Esophagus muscularis mucosa (tissue), 4 donors: Measurements from ENCODE around the gene PRPF18. TPM values are rescaled to one million over a fixed set of nuclear protein-coding genes. Genes with fewer than 3 reads are reported as not detected.

Experiments
- DNase-seq: peaks from one replicate; pipeline ENCODE4 v3.0.0-alpha.2; 2017; ENCODE audit errors: extremely low spot score
- H3K27ac ChIP-seq, 4 donors: fragments of 200-600 bp; sonication (generic); replicated peaks in 1 of 4; 1 replicate in 3 of 4; 2 replicates in 1 of 4; pipeline ENCODE4 v1.5.1; 2016 to 2019; ENCODE audit warnings: mild to moderate bottlenecking in 1 of 4
- H3K27me3 ChIP-seq, 4 donors: fragments of 200-600 bp; sonication (generic); one replicate each; pipeline versions ENCODE4 v1.5.1 to v1.6.0; 2016 to 2019
- H3K36me3 ChIP-seq, 4 donors: fragments of 200-600 bp; sonication (generic); one replicate each; pipeline ENCODE4 v1.5.1; 2016 to 2019
- H3K4me1 ChIP-seq, 4 donors: fragments of 200-600 bp; sonication (generic); one replicate each; pipeline ENCODE4 v1.5.1; 2016 to 2019
- H3K4me3 ChIP-seq, 4 donors: fragments of 200-600 bp; sonication (generic); 1 replicate in 2 of 4; 2 replicates in 2 of 4; pipeline ENCODE4 v1.5.1; 2016 to 2019; ENCODE audit warnings: mild to moderate bottlenecking in 4 of 4, moderate library complexity in 1 of 4
- H3K9me3 ChIP-seq, 4 donors: fragments of 200-600 bp; sonication (generic); 1 replicate in 3 of 4; 2 replicates in 1 of 4; pipeline ENCODE4 v1.5.1; 2016 to 2019
- EP300 ChIP-seq: sonication (generic); formaldehyde crosslinking; IDR thresholded peaks from one replicate; pipeline ENCODE4 v1.6.1; 2017; ENCODE audit warnings: antibody characterized with exemption
- POLR2A ChIP-seq: fragments of 450-650 bp; IDR thresholded peaks from one replicate; pipeline ENCODE4 v1.6.1; 2017; ENCODE audit warnings: antibody characterized with exemption, moderate library complexity, mild to moderate bottlenecking, low read depth
- POLR2AphosphoS5 ChIP-seq, 2 donors: sonication (generic); formaldehyde crosslinking; IDR thresholded peaks; one replicate each; pipeline ENCODE4 v1.6.1; 2017; ENCODE audit warnings: antibody characterized with exemption in 2 of 2
- WGBS: methylation state at CpG from one replicate; pipeline ENCODE4 v1.1.5; 2018; 5-methylcytosine and 5-hydroxymethylcytosine counted together
- intact Hi-C: fragments of 100-400 bp; cut with DNase I; formaldehyde crosslinking; loops from one replicate; pipeline ENCODE4 v1.15.1; 2023
- total RNA-seq, 4 donors: library from RNA; depleted of rRNA; stranded (reverse); fragments of >200 nt; gene quantifications; one replicate each; pipeline versions ENCODE4 v1.1.0 to v1.2.1, GENCODE V29; 2016
- TF ChIP-seq, protein P1 (sequence below), 3 experiments: fragments of 200-600 bp in 2 of 3; fragments of 450-650 bp in 1 of 3; sonication (generic) in 2 of 3; IDR thresholded peaks; one replicate each; pipeline ENCODE4 v1.5.1; 2017 to 2019; ENCODE audit warnings: antibody characterized with exemption in 3 of 3, mild to moderate bottlenecking in 2 of 3, moderate library complexity in 1 of 3

Gene PRPF18
- total RNA-seq, 4 donors from 2014 or later = 16.2 to 27.8 (median 25.6) TPM

DNA sequence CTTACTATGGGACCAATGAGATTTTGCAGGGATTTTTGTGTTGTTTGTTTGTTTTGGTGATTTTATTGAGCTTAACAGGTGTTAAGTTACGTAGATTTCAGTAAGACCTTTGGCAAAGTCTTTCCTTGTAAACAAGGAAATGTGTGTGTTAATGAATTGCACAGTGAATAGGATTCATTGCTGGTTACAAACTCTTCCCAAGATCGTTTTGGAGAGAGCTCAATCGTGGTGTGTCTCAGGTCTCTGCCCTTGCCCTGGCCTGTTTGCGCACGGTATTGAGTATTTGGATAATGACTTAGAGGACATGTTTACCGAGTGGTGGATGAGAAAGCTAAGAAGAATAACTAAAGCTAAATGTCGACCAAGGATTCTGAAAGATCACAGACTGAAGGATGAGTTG is 41.9 kb downstream of the PRPF18 start:
- Histone ChIP-seq H3K9me3 (no peaks in the 10 kb centered on the region), H3K36me3 (peaks cover 5 to 33% (median 17%) of the 10 kb centered on the region in 4 donors), H3K4me3 (no peak overlapping the region), H3K27me3 (no peaks in the 10 kb centered on the region), H3K4me1 (peaks cover 3 to 51% (median 34%) of the 10 kb centered on the region in 4 donors), H3K27ac (peak overlapping the region in 3 of 4 donors; percentile 38 to 65 (median 57))
- 47% methylated on average over 7 of the region's 7 CpGs for whole genome bisulfite sequencing
- intact Hi-C loops = no loop called here
- no peak for DNase-seq
- no peak for TF ChIP-seq POLR2AphosphoS5 (IDR thresholded peaks at IDR 0.05)
- no peak for TF ChIP-seq POLR2A
- TF ChIP-seq, protein P1, sequence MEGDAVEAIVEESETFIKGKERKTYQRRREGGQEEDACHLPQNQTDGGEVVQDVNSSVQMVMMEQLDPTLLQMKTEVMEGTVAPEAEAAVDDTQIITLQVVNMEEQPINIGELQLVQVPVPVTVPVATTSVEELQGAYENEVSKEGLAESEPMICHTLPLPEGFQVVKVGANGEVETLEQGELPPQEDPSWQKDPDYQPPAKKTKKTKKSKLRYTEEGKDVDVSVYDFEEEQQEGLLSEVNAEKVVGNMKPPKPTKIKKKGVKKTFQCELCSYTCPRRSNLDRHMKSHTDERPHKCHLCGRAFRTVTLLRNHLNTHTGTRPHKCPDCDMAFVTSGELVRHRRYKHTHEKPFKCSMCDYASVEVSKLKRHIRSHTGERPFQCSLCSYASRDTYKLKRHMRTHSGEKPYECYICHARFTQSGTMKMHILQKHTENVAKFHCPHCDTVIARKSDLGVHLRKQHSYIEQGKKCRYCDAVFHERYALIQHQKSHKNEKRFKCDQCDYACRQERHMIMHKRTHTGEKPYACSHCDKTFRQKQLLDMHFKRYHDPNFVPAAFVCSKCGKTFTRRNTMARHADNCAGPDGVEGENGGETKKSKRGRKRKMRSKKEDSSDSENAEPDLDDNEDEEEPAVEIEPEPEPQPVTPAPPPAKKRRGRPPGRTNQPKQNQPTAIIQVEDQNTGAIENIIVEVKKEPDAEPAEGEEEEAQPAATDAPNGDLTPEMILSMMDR (IDR thresholded peaks at IDR 0.05) = no peak
- no peak for TF ChIP-seq EP300

DNA sequence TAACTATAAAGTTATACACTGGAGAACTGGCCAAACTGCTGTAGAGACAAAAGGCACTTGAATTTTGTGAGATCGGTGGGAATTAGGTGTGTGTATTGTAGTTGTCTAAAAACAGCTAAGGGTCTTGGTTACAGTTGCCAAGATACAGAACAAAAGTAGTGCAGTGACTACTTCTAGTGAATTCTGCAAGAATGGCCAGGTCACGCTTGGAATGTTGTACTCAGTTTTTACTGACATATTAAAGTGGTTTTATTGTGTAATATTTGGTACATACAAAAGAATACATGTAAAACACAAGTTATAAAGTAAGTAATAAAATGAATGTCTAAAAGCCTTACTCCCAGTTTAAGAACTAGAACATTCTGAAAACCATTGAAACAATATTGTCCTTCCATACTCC is 42.4 kb downstream of the PRPF18 start:
- intact Hi-C loops = no loop called here
- no peaks in the 10 kb centered on the region for H3K27me3 ChIP-seq
- H3K36me3 ChIP-seq = peaks cover 5 to 31% (median 16%) of the 10 kb centered on the region in 4 donors
- no peaks in the 10 kb centered on the region for H3K9me3 ChIP-seq
- peaks cover 7 to 55% (median 37%) of the 10 kb centered on the region in 4 donors for H3K4me1 ChIP-seq
- no peak overlapping the region for H3K4me3 ChIP-seq
- peak overlapping the region in 3 of 4 donors; percentile 38 to 65 (median 57) for H3K27ac ChIP-seq
- TF ChIP-seq POLR2AphosphoS5 (IDR thresholded peaks at IDR 0.05) = peak in 1 of 2 donors; percentile 18
- TF ChIP-seq, protein P1 (IDR thresholded peaks at IDR 0.05) = no peak
- DNase-seq = no peak
- WGBS = 40% methylated on average over 2 of the region's 2 CpGs

DNA sequence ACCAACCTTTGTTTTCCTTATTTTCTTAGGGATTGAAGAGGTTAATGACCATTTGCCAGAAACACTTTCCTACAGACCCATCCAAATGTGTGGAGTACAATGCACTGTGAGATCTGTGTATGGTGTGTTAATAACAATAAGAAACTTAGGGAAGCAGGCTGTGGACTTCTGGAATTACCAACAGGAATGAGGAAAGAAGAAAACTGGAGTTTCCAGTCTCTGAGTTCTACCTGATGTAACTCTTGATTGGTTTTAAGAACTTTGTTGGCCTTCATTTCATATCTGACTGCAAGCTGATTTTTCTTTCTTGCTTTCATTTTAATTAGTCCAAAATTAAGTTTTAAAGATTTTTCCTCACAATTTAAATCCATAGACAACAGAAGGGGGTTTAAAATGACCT is 43.5 kb downstream of the PRPF18 start:
- H3K27ac ChIP-seq = peak overlapping the region in 1 of 4 donors; percentile 57
- no peak for TF ChIP-seq EP300
- TF ChIP-seq POLR2A = no peak
- TF ChIP-seq, protein P1 (IDR thresholded peaks at IDR 0.05) = no peak
- TF ChIP-seq POLR2AphosphoS5 (IDR thresholded peaks at IDR 0.05) = no peak
- intact Hi-C loops = no loop called here
- no peak overlapping the region for H3K4me3 ChIP-seq
- no peak for DNase-seq
- H3K36me3 ChIP-seq = peaks cover 0 to 25% (median 11%) of the 10 kb centered on the region in 4 donors
- peaks cover 13 to 66% (median 41%) of the 10 kb centered on the region in 4 donors for H3K4me1 ChIP-seq
- H3K9me3 ChIP-seq = no peaks in the 10 kb centered on the region
- H3K27me3 ChIP-seq = no peaks in the 10 kb centered on the region

DNA sequence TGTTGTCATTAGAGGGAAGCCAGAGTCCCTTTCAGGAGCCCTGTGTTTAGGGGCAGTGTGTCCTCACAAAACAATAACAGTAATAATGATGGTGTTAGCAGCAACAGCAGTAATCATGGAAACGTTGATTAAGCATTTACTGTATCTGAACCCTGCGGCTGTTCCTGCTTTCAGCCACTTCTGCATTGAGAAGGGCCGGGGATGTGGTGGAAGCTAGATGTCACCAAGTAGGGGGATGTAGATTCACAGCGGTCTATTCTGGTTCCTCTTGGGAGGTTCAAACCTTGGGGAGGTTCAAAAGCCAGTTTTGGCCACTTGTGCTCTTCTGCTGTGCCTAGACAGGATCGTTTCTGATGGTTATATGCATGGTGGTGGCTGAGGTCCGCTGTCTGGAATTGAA is 44.8 kb downstream of the PRPF18 start:
- Histone ChIP-seq H3K4me1 (peaks cover 13 to 74% (median 41%) of the 10 kb centered on the region in 4 donors), H3K27me3 (no peaks in the 10 kb centered on the region), H3K9me3 (no peaks in the 10 kb centered on the region), H3K4me3 (no peak overlapping the region), H3K27ac (peak overlapping the region; percentile 78 to 86 (median 84)), H3K36me3 (peaks cover 0 to 18% (median 10%) of the 10 kb centered on the region in 4 donors)
- TF ChIP-seq POLR2AphosphoS5 (IDR thresholded peaks at IDR 0.05) (no peak), POLR2A (no peak), EP300 (no peak)
- TF ChIP-seq, protein P1 (IDR thresholded peaks at IDR 0.05) = no peak
- intact Hi-C loops = no loop called here
- 89% methylated on average over 6 of the region's 6 CpGs for WGBS
- no peak for DNase-seq

DNA sequence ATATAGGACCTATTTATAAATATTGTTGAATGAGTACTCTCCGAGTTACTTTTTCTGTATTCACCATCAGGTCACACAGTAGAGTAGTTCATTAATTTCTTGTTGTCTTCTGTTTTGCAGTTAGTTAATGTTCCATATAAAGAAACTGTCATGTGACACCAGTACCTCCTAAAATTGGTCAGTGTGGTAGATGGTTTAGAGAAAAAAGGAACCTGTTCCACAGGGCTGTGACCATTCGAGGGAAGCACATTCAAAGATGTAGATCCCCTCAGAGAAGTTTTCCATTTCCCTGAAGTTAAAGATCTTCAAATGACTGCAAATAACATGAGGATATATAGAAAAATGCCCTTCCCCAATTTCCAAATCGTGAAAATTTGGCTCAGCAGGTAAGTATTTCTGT is 45.7 kb downstream of the PRPF18 start:
- no peaks in the 10 kb centered on the region for H3K9me3 ChIP-seq
- H3K4me1 ChIP-seq = peaks cover 13 to 75% (median 43%) of the 10 kb centered on the region in 4 donors
- TF ChIP-seq, protein P1 (IDR thresholded peaks at IDR 0.05) = no peak
- no peak for TF ChIP-seq EP300
- TF ChIP-seq POLR2A = no peak
- TF ChIP-seq POLR2AphosphoS5 (IDR thresholded peaks at IDR 0.05) = no peak
- intact Hi-C loops = no loop called here
- no peak for DNase-seq
- H3K27ac ChIP-seq = peak overlapping the region; percentile 78 to 86 (median 84)
- H3K4me3 ChIP-seq = no peak overlapping the region
- 74% methylated on average over 3 of the region's 3 CpGs for WGBS
- H3K27me3 ChIP-seq = no peaks in the 10 kb centered on the region
- peaks cover 0 to 18% (median 10%) of the 10 kb centered on the region in 4 donors for H3K36me3 ChIP-seq
